H1 (cell line): ENCODE data around the gene LRRC55. TPM values are rescaled to one million over a fixed set of nuclear protein-coding genes. Genes with fewer than 3 reads are reported as not detected.

Experiments used
- CHD2 ChIP-seq: IDR thresholded peaks from 2 replicates; pipeline ENCODE4 v1.6.1; 2012; ENCODE audit warnings: low read length, improper control_type of control experiment
- CHD7 ChIP-seq: fragments of 300-600 bp; sonication (generic); IDR thresholded peaks from 2 replicates; pipeline ENCODE4 v1.7.1; 2012; ENCODE audit warnings: low read length, moderate library complexity, mild to moderate bottlenecking, inconsistent platforms; ENCODE audit not compliant: insufficient replicate concordance
- CTCF ChIP-seq, 3 experiments: IDR thresholded peaks; 1 replicate in 2 of 3; 2 replicates in 1 of 3; pipeline versions ENCODE4 v1.5.1 to v1.6.1; 2011; ENCODE audit warnings: low read length in 3 of 3, mild to moderate bottlenecking in 3 of 3, inconsistent platforms in 2 of 3, low read depth in 1 of 3, moderate library complexity in 1 of 3; ENCODE audit not compliant: insufficient read depth in 1 of 3; ENCODE audit errors: control extremely low read depth in 1 of 3
- EGR1 ChIP-seq: IDR thresholded peaks from 2 replicates; pipeline ENCODE4 v1.6.1; 2011; ENCODE audit warnings: low read depth, low read length, borderline replicate concordance
- FOSL1 ChIP-seq: IDR thresholded peaks from 2 replicates; pipeline ENCODE4 v1.6.1; 2011; ENCODE audit warnings: mild to moderate bottlenecking, low read depth, low read length, moderate library complexity; ENCODE audit not compliant: insufficient read depth
- JUN ChIP-seq: IDR thresholded peaks from 2 replicates; pipeline ENCODE4 v1.6.1; 2011; ENCODE audit warnings: low read depth, mild to moderate bottlenecking, improper control_type of control experiment, low read length
- JUND ChIP-seq: IDR thresholded peaks from 2 replicates; pipeline ENCODE4 v1.6.1; 2011; ENCODE audit warnings: mild to moderate bottlenecking, improper control_type of control experiment, low read length
- POLR2AphosphoS5 ChIP-seq: IDR thresholded peaks from 2 replicates; pipeline ENCODE4 v1.6.1; 2011; ENCODE audit warnings: low read depth, low read length
- RBBP5 ChIP-seq: IDR thresholded peaks from 2 replicates; pipeline ENCODE4 v1.7.1; 2012; ENCODE audit warnings: low read depth, mild to moderate bottlenecking, inconsistent platforms, low read length, moderate library complexity, borderline replicate concordance
- TAF1 ChIP-seq: IDR thresholded peaks from 2 replicates; pipeline ENCODE4 v1.6.1; 2011; ENCODE audit warnings: mild to moderate bottlenecking, low read depth, low read length
- polyA plus RNA-seq, 7 experiments: library from polyadenylated mRNA; depleted of rRNA in 3 of 7; stranded (reverse) in 5 of 7; unstranded in 2 of 7; fragments of >200 nt in 5 of 7; fragments of 200-250 nt in 2 of 7; gene quantifications; 1 replicate in 5 of 7; 2 replicates in 1 of 7; 4 replicates in 1 of 7; pipeline versions ENCODE4 v1.2.1 to v1.2.3, GENCODE V29; 2011 to 2013; ENCODE audit warnings: missing spikeins in 2 of 7, mixed read lengths in 2 of 7
- total RNA-seq: library from RNA; stranded (reverse); fragmentation: NEBNext Ultra II Directional; extraction: Animal tissue kit (Norgen Biotek cat#: 25700); gene quantifications from 2 replicates; pipeline ENCODE4 v1.2.1, GENCODE V29; 2021

LRRC55 gene
- total and polyA plus RNA-seq, 2 of the 8 experiments (the other 6 are each of a cell fraction or from before 2014, with no cell fraction given), result 0.62 to 1.1 TPM

GRCh38 chr11:57180081-57180561 lies 1.6 kb upstream of the LRRC55 start (continued):
- TF ChIP-seq CHD7 (no peak), RBBP5 (peak; percentile 83), EGR1 (no peak), JUND (no peak), JUN (no peak), CTCF (IDR thresholded peaks at IDR 0.05; ENCODE audit: control extremely low read depth in 1 of 3, insufficient read depth in 1 of 3, low read depth in 1 of 3, low read length in 3 of 3) (no peak), CHD2 (no peak), FOSL1 (no peak), POLR2AphosphoS5 (no peak), TAF1 (no peak)
